GM19397 (cell line): ENCODE measurements around the gene MELTF.
"Not testable (repeated sequence)": the region's sequence is repeated elsewhere in the genome, so short reads cannot be mapped to it uniquely, and the experiment has no call there.

ENCODE experiments used
- ATAC-seq: cut with Tn5 transposase; IDR thresholded peaks from one replicate; pipeline ENCODE4 v1.9.1; 2021; ENCODE audit warnings: mild to moderate bottlenecking, moderate library complexity; ENCODE audit not compliant: unreplicated experiment

The MELTF gene

GRCh38 chr3:197029511-197030167 lies at the start of gene MELTF:
Gene MELTF, minus strand, starts transcription at chr3:197029817. Its CDS starts 115 bp downstream, at chr3:197029702.
- peak; percentile 67 for ATAC-seq

GRCh38 chr3:197076415-197076814 lies 46.8 kb upstream of the MELTF start:
- no peak for ATAC-seq

- no peak for ATAC-seq
Measured at GRCh38 chr3:197068077-197068476, 38.5 kb upstream of the MELTF start.

- no peak for ATAC-seq
Measured at GRCh38 chr3:197064771-197065170, 35.2 kb upstream of the MELTF start.

GRCh38 chr3:197062446-197062845 lies 32.8 kb upstream of the MELTF start:
- no peak for ATAC-seq

GRCh38 chr3:197051637-197052036 lies 22.0 kb upstream of the MELTF start:
- ATAC-seq, result not testable (repeated sequence)

- no peak for ATAC-seq
Measured at GRCh38 chr3:197050511-197050910, 20.9 kb upstream of the MELTF start.

- ATAC-seq, result no peak
Measured at GRCh38 chr3:197042539-197042938, 12.9 kb upstream of the MELTF start.

GRCh38 chr3:197041875-197042488 lies 12.4 kb upstream of the MELTF start:
- no peak for ATAC-seq

- ATAC-seq, result no peak
Measured at GRCh38 chr3:197040658-197041057, 11.0 kb upstream of the MELTF start.

GRCh38 chr3:197038679-197039462 lies 9.3 kb upstream of the MELTF start:
- ATAC-seq, result no peak

GRCh38 chr3:197035577-197035976 lies 6.0 kb upstream of the MELTF start:
- ATAC-seq, result no peak

- ATAC-seq, result not testable (repeated sequence)
Measured at GRCh38 chr3:197034778-197035177, 5.2 kb upstream of the MELTF start.

GRCh38 chr3:197033764-197034163 lies 4.1 kb upstream of the MELTF start:
- not testable (repeated sequence) for ATAC-seq

- ATAC-seq, result no peak
Measured at GRCh38 chr3:197031315-197032285, 2.0 kb upstream of the MELTF start.

GRCh38 chr3:197030379-197031314 lies 1.0 kb upstream of the MELTF start:
- ATAC-seq, result no peak

GRCh38 chr3:197028728-197029510 lies 698 bp downstream of the MELTF start:
- ATAC-seq, result peak; percentile 39

- no peak for ATAC-seq
Measured at GRCh38 chr3:197027896-197028727, 1.5 kb downstream of the MELTF start.
